ENCODE results near the gene AP3B2.

DNA sequence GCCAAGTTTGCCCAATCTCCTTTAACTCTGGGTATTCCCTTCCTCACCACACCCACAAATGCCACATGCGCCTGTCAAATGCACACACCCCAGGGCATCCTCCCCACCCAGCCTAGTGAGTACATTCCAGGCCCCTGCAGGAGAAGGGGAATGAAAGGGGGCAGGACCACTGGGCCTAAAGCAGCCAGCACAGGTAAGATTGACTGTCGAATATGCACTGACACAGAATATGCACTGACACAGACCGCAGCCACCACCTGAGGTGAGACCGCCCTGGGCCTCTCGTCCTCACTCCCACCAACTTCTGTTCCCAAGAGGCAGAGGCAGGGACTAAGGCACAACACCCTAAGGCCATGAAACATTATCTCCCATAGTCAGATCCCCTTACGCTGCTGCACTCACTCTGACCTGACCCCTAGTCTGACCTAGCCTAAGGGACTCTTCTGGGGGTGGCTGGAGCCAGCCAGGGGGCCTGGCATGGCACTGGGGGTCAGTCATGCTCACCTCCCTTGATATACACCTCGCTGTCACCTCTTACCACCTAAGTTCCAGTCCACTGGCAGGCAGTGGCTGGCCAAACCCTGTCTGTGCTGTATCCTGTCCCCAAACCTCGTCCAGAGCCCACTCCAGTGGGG is 10.8 kb downstream of the AP3B2 start:
- TF ChIP-seq CTCF (IDR thresholded peaks at IDR 0.05; ENCODE audit: borderline replicate concordance, extremely low read depth, low read length, poor library complexity, severe bottlenecking) (no peak), EZH2 (IDR thresholded peaks at IDR 0.05; ENCODE audit: borderline replicate concordance, low read depth, low read length, severe bottlenecking) (no peak)
